Stimulated activated naive B cell treated with anti-CD40 and anti-IgM and Interleukin-4, amounts not matched to agents 10 μg/mL and 1 μg/mL and 100 μg/mL, for 72 hours (primary cell): Measurements from ENCODE around the gene KLHL22.

Experiments
- ATAC-seq, 2 donors: fragments of 150-1000 bp; cut with Tn5 transposase; replicated peaks; 2 replicates each; pipeline ENCODE4 v1.10.0; 2021; ENCODE audit warnings: moderate library complexity in 1 of 2
- DNase-seq: peaks from one replicate; pipeline ENCODE4 v3.0.0; 2021
- H3K27ac Mint-ChIP-seq: one replicate; pipeline ENCODE4 v1.8.0; 2022; ENCODE audit warnings: mild to moderate bottlenecking, mixed read lengths
- H3K27me3 Mint-ChIP-seq, 2 donors: one replicate each; pipeline ENCODE4 v1.8.0; 2022; ENCODE audit warnings: mixed read lengths in 2 of 2
- H3K36me3 Mint-ChIP-seq, 2 donors: one replicate each; pipeline ENCODE4 v1.8.0; 2022; ENCODE audit warnings: mixed read lengths in 2 of 2, mild to moderate bottlenecking in 1 of 2
- H3K4me1 Mint-ChIP-seq, 2 donors: one replicate each; pipeline ENCODE4 v1.8.0; 2022; ENCODE audit warnings: mixed read lengths in 2 of 2, mild to moderate bottlenecking in 1 of 2
- H3K4me3 Mint-ChIP-seq, 2 donors: one replicate each; pipeline ENCODE4 v1.8.0; 2022; ENCODE audit warnings: mild to moderate bottlenecking in 2 of 2, mixed read lengths in 2 of 2, moderate library complexity in 1 of 2
- H3K9me3 Mint-ChIP-seq, 2 donors: one replicate each; pipeline ENCODE4 v1.8.0; 2022; ENCODE audit warnings: mixed read lengths in 2 of 2, mild to moderate bottlenecking in 1 of 2

Gene KLHL22

GRCh38 chr22:20435436-20436306, 59.9 kb downstream of the KLHL22 start:
- ATAC-seq (no peak), DNase-seq (no peak)
- Mint-ChIP-seq H3K27ac (no peak overlapping the region), H3K27me3 (peaks cover 66 to 67% of the 10 kb centered on the region in 2 donors), H3K4me1 (peaks cover 19 to 23% of the 10 kb centered on the region in 2 donors), H3K36me3 (peaks cover 2 to 3% of the 10 kb centered on the region in 2 donors), H3K9me3 (no peaks in the 10 kb centered on the region), H3K4me3 (peak overlapping the region in 1 of 2 donors; percentile 33)

- Mint-ChIP-seq H3K4me1 (peaks cover 23 to 32% of the 10 kb centered on the region in 2 donors), H3K27ac (no peak overlapping the region), H3K4me3 (no peak overlapping the region), H3K9me3 (no peaks in the 10 kb centered on the region), H3K27me3 (peaks cover 70 to 76% of the 10 kb centered on the region in 2 donors), H3K36me3 (peaks cover 0 to 2% of the 10 kb centered on the region in 2 donors)
- ATAC-seq (no peak), DNase-seq (no peak)
Measured at GRCh38 chr22:20434773-20435172, 60.8 kb downstream of the KLHL22 start.

GRCh38 chr22:20434264-20434751, 61.3 kb downstream of the KLHL22 start:
- no peak overlapping the region for H3K4me3 Mint-ChIP-seq
- peaks cover 66 to 77% of the 10 kb centered on the region in 2 donors for H3K27me3 Mint-ChIP-seq

GRCh38 chr22:20433686-20434241, 61.8 kb downstream of the KLHL22 start:
- Mint-ChIP-seq H3K9me3 (no peaks in the 10 kb centered on the region), H3K27me3 (peaks cover 70 to 82% of the 10 kb centered on the region in 2 donors), H3K4me1 (peaks cover 26 to 38% of the 10 kb centered on the region in 2 donors), H3K36me3 (peaks cover 0 to 2% of the 10 kb centered on the region in 2 donors), H3K4me3 (no peak overlapping the region), H3K27ac (no peak overlapping the region)
- ATAC-seq (no peak), DNase-seq (no peak)

More at GRCh38 chr22:20434264-20434751, 61.3 kb downstream of the KLHL22 start:
- Mint-ChIP-seq H3K9me3 (no peaks in the 10 kb centered on the region), H3K36me3 (peaks cover 0 to 2% of the 10 kb centered on the region in 2 donors), H3K27ac (no peak overlapping the region), H3K4me1 (peaks cover 23 to 33% of the 10 kb centered on the region in 2 donors)
- DNase-seq (no peak), ATAC-seq (no peak)

- H3K27ac Mint-ChIP-seq, result no peak overlapping the region
- H3K27me3 Mint-ChIP-seq, result peaks cover 67 to 80% of the 10 kb centered on the region in 2 donors
- ATAC-seq (no peak), DNase-seq (no peak)
- no peaks in the 10 kb centered on the region for H3K9me3 Mint-ChIP-seq
- peaks cover 23 to 39% of the 10 kb centered on the region in 2 donors for H3K4me1 Mint-ChIP-seq
- H3K36me3 Mint-ChIP-seq, result peaks cover 0 to 2% of the 10 kb centered on the region in 2 donors
- H3K4me3 Mint-ChIP-seq, result no peak overlapping the region
Measured at GRCh38 chr22:20433191-20433590, 62.4 kb downstream of the KLHL22 start.

- DNase-seq, result no peak
- Mint-ChIP-seq H3K27me3 (peaks cover 69 to 82% of the 10 kb centered on the region in 2 donors), H3K4me3 (peak overlapping the region; percentile 66 to 75), H3K36me3 (peaks cover 0 to 2% of the 10 kb centered on the region in 2 donors), H3K4me1 (peaks cover 20 to 37% of the 10 kb centered on the region in 2 donors), H3K27ac (peak overlapping the region; percentile 15), H3K9me3 (no peaks in the 10 kb centered on the region)
- no peak for ATAC-seq
Measured at GRCh38 chr22:20432244-20432686, 63.3 kb downstream of the KLHL22 start.

GRCh38 chr22:20431511-20432192, 63.9 kb downstream of the KLHL22 start:
- ATAC-seq (no peak), DNase-seq (no peak)
- Mint-ChIP-seq H3K36me3 (no peaks in the 10 kb centered on the region), H3K4me1 (peaks cover 14 to 31% of the 10 kb centered on the region in 2 donors), H3K27ac (peak overlapping the region; percentile 15), H3K4me3 (peak overlapping the region; percentile 66 to 82), H3K27me3 (peaks cover 68 to 82% of the 10 kb centered on the region in 2 donors), H3K9me3 (no peaks in the 10 kb centered on the region)

GRCh38 chr22:20430720-20431510, 64.7 kb downstream of the KLHL22 start:
- Mint-ChIP-seq H3K9me3 (no peaks in the 10 kb centered on the region), H3K36me3 (no peaks in the 10 kb centered on the region), H3K27ac (no peak overlapping the region), H3K27me3 (peaks cover 66 to 83% of the 10 kb centered on the region in 2 donors), H3K4me1 (peaks cover 13 to 29% of the 10 kb centered on the region in 2 donors), H3K4me3 (peak overlapping the region; percentile 77 to 82)
- peak; percentile 64 to 67 for ATAC-seq
- DNase-seq, result peak; percentile 30

- peaks cover 58 to 77% of the 10 kb centered on the region in 2 donors for H3K27me3 Mint-ChIP-seq
- peak overlapping the region; percentile 77 to 83 for H3K4me3 Mint-ChIP-seq
Measured at GRCh38 chr22:20430101-20430719, 65.4 kb downstream of the KLHL22 start.

GRCh38 chr22:20429254-20430100, 66.1 kb downstream of the KLHL22 start:
- Mint-ChIP-seq H3K27ac (peak overlapping the region; percentile 27), H3K27me3 (peaks cover 51 to 76% of the 10 kb centered on the region in 2 donors), H3K4me3 (peak overlapping the region; percentile 83 to 86), H3K4me1 (peaks cover 14 to 33% of the 10 kb centered on the region in 2 donors), H3K36me3 (no peaks in the 10 kb centered on the region), H3K9me3 (no peaks in the 10 kb centered on the region)
- ATAC-seq, result peak; percentile 69 to 77
- DNase-seq, result peak; percentile 51

More at GRCh38 chr22:20430101-20430719, 65.4 kb downstream of the KLHL22 start:
- no peaks in the 10 kb centered on the region for H3K9me3 Mint-ChIP-seq
- ATAC-seq (no peak), DNase-seq (no peak)
- H3K27ac Mint-ChIP-seq, result no peak overlapping the region
- no peaks in the 10 kb centered on the region for H3K36me3 Mint-ChIP-seq
- peaks cover 13 to 29% of the 10 kb centered on the region in 2 donors for H3K4me1 Mint-ChIP-seq

GRCh38 chr22:20428496-20429253, 66.9 kb downstream of the KLHL22 start:
- Mint-ChIP-seq H3K4me3 (peak overlapping the region; percentile 83 to 86), H3K27me3 (peaks cover 49 to 76% of the 10 kb centered on the region in 2 donors), H3K9me3 (no peaks in the 10 kb centered on the region), H3K4me1 (peaks cover 16 to 34% of the 10 kb centered on the region in 2 donors), H3K27ac (peak overlapping the region; percentile 27), H3K36me3 (no peaks in the 10 kb centered on the region)
- no peak for DNase-seq
- ATAC-seq, result no peak

- Mint-ChIP-seq H3K27me3 (peaks cover 49 to 79% of the 10 kb centered on the region in 2 donors), H3K27ac (no peak overlapping the region), H3K9me3 (no peaks in the 10 kb centered on the region), H3K4me1 (peaks cover 18 to 38% of the 10 kb centered on the region in 2 donors), H3K36me3 (no peaks in the 10 kb centered on the region), H3K4me3 (no peak overlapping the region)
- no peak for DNase-seq
- ATAC-seq, result no peak
Measured at GRCh38 chr22:20427945-20428417, 67.6 kb downstream of the KLHL22 start.
